ENCODE measurements around the gene TECPR2. TPM values are rescaled to one million over a fixed set of nuclear protein-coding genes. Genes with fewer than 3 reads are reported as not detected.

The TECPR2 gene
- total and polyA plus RNA-seq, 2 of the 13 experiments (the other 11 are each of a cell fraction or from before 2014, with no cell fraction given): 3.5 to 5.7 TPM

DNA sequence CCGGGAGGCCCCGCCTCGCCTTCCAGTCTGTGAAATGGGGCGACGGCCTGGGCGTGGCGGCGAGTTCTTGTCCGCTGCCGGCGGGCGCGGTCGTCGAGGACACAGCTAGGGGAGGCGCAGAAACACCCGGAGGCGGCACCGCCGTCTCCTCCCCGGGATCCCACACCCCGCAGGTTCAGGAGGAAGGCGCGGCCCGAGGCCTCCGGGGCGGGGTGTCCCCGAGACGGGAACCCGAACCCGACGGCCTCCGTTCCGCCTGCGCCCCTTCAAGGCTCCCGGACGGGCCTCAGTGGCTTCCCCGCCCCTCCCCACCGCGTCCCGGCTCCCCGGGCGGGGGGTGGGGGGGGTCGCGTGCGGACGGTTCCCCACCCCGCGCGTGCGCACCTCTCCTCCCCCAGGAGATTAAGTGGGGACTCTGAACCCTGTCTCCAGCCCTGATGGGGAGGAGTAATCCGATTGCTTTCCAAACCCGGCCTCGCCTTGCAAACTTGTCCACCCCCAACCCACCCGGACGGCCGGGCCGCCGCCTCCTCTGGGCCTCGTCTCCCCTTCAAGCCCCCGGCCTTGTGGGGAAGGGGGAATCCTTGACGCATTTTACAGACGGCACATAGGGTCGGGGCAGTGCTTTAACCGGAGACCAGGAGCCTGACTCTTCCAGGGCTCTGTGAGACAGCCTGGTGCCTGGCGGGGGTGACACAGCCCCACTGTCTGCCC is 182.2 kb downstream of the TECPR2 start (continued):
- no peak for TF ChIP-seq U2AF2 (IDR thresholded peaks at IDR 0.05; ENCODE audit: low read depth, low read length)
- TF ChIP-seq ZNF562 (CRISPR knock-in tag; IDR thresholded peaks at IDR 0.05; ENCODE audit: borderline replicate concordance): no peak
- TF ChIP-seq ZNF891 (CRISPR knock-in tag; IDR thresholded peaks at IDR 0.05): no peak
- TF ChIP-seq, protein P1, sequence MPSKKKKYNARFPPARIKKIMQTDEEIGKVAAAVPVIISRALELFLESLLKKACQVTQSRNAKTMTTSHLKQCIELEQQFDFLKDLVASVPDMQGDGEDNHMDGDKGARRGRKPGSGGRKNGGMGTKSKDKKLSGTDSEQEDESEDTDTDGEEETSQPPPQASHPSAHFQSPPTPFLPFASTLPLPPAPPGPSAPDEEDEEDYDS (CRISPR knock-in tag; IDR thresholded peaks at IDR 0.05): 0 out of 2 replicates have a peak, but pooled peaks have one; percentile 24
- no peak for TF ChIP-seq GTF2F1 (IDR thresholded peaks at IDR 0.05; ENCODE audit: low read length)
- TF ChIP-seq, protein P2, sequence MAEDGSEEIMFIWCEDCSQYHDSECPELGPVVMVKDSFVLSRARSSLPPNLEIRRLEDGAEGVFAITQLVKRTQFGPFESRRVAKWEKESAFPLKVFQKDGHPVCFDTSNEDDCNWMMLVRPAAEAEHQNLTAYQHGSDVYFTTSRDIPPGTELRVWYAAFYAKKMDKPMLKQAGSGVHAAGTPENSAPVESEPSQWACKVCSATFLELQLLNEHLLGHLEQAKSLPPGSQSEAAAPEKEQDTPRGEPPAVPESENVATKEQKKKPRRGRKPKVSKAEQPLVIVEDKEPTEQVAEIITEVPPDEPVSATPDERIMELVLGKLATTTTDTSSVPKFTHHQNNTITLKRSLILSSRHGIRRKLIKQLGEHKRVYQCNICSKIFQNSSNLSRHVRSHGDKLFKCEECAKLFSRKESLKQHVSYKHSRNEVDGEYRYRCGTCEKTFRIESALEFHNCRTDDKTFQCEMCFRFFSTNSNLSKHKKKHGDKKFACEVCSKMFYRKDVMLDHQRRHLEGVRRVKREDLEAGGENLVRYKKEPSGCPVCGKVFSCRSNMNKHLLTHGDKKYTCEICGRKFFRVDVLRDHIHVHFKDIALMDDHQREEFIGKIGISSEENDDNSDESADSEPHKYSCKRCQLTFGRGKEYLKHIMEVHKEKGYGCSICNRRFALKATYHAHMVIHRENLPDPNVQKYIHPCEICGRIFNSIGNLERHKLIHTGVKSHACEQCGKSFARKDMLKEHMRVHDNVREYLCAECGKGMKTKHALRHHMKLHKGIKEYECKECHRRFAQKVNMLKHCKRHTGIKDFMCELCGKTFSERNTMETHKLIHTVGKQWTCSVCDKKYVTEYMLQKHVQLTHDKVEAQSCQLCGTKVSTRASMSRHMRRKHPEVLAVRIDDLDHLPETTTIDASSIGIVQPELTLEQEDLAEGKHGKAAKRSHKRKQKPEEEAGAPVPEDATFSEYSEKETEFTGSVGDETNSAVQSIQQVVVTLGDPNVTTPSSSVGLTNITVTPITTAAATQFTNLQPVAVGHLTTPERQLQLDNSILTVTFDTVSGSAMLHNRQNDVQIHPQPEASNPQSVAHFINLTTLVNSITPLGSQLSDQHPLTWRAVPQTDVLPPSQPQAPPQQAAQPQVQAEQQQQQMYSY (CRISPR knock-in tag; IDR thresholded peaks at IDR 0.05): 0 out of 2 replicates have a peak, but pooled peaks have one; percentile 33
- TF ChIP-seq ERF (CRISPR knock-in tag; IDR thresholded peaks at IDR 0.05): peak; percentile 5; the same call in 1 of the 2 replicates
- no peak for TF ChIP-seq MLXIP (CRISPR knock-in tag; IDR thresholded peaks at IDR 0.05; ENCODE audit: borderline replicate concordance)
- peak; percentile 58; the same call in 1 of the 2 replicates for TF ChIP-seq PRMT3 (CRISPR knock-in tag; IDR thresholded peaks at IDR 0.05; ENCODE audit: borderline replicate concordance, low read depth)
- peak; percentile 40; the same call in 1 of the 2 replicates for TF ChIP-seq BHLHE40 (IDR thresholded peaks at IDR 0.05; ENCODE audit: low read length)
- peak; percentile 96 for TF ChIP-seq PITX1 (CRISPR knock-in tag; IDR thresholded peaks at IDR 0.05)
- TF ChIP-seq, protein P3, sequence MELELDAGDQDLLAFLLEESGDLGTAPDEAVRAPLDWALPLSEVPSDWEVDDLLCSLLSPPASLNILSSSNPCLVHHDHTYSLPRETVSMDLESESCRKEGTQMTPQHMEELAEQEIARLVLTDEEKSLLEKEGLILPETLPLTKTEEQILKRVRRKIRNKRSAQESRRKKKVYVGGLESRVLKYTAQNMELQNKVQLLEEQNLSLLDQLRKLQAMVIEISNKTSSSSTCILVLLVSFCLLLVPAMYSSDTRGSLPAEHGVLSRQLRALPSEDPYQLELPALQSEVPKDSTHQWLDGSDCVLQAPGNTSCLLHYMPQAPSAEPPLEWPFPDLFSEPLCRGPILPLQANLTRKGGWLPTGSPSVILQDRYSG (CRISPR knock-in tag; IDR thresholded peaks at IDR 0.05): no peak
- no peak for TF ChIP-seq ZNF816 (CRISPR knock-in tag; IDR thresholded peaks at IDR 0.05; ENCODE audit: borderline replicate concordance)
- TF ChIP-seq ZNF225 (CRISPR knock-in tag; IDR thresholded peaks at IDR 0.05): no peak
- TF ChIP-seq ZFX (CRISPR knock-in tag; IDR thresholded peaks at IDR 0.05; ENCODE audit: low read depth): peak; percentile 68
- TF ChIP-seq, protein P4, sequence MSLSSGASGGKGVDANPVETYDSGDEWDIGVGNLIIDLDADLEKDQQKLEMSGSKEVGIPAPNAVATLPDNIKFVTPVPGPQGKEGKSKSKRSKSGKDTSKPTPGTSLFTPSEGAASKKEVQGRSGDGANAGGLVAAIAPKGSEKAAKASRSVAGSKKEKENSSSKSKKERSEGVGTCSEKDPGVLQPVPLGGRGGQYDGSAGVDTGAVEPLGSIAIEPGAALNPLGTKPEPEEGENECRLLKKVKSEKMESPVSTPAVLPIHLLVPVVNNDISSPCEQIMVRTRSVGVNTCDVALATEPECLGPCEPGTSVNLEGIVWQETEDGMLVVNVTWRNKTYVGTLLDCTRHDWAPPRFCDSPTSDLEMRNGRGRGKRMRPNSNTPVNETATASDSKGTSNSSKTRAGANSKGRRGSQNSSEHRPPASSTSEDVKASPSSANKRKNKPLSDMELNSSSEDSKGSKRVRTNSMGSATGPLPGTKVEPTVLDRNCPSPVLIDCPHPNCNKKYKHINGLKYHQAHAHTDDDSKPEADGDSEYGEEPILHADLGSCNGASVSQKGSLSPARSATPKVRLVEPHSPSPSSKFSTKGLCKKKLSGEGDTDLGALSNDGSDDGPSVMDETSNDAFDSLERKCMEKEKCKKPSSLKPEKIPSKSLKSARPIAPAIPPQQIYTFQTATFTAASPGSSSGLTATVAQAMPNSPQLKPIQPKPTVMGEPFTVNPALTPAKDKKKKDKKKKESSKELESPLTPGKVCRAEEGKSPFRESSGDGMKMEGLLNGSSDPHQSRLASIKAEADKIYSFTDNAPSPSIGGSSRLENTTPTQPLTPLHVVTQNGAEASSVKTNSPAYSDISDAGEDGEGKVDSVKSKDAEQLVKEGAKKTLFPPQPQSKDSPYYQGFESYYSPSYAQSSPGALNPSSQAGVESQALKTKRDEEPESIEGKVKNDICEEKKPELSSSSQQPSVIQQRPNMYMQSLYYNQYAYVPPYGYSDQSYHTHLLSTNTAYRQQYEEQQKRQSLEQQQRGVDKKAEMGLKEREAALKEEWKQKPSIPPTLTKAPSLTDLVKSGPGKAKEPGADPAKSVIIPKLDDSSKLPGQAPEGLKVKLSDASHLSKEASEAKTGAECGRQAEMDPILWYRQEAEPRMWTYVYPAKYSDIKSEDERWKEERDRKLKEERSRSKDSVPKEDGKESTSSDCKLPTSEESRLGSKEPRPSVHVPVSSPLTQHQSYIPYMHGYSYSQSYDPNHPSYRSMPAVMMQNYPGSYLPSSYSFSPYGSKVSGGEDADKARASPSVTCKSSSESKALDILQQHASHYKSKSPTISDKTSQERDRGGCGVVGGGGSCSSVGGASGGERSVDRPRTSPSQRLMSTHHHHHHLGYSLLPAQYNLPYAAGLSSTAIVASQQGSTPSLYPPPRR (CRISPR knock-in tag; IDR thresholded peaks at IDR 0.05; ENCODE audit: borderline replicate concordance): peak; percentile 66; the same call in 1 of the 2 replicates
